ENCODE data around the gene FAM171A1. TPM values are rescaled to one million over a fixed set of nuclear protein-coding genes. Genes with fewer than 3 reads are reported as not detected.
"Not testable (repeated sequence)": the region's sequence is repeated elsewhere in the genome, so short reads cannot be mapped to it uniquely, and the experiment has no call there.

FAM171A1 gene
- total RNA-seq, 2 donors from 2014 or later: 14.8 to 16.1 TPM

DNA sequence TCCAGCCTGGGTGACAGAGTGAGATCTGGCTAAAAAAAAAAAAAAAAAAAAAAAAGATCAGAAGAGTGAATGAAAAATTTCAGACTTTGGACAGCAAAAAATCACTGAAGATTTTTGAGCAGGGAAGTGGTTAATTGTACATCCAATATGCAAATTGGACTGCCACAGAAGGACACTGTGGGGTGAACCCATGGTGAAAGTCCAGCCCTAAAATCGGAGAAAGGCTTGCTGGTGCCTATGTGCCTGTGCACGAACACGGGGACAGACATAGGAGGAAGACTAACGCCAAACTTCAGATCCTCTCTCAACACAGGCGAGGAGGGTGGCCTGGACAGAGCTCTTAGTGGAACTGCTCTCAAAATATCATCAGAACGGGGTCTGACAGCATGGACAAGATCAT, 65.5 kb downstream of the FAM171A1 start:
- DNase-seq: no peak
- intact Hi-C loops (cut with DNase I): no loop called here
- no peak for ATAC-seq

- intact Hi-C loops (cut with DNase I): no loop called here
- DNase-seq (no peak), ATAC-seq (no peak)
Measured at GRCh38 chr10:15305161-15305560, 65.9 kb downstream of the FAM171A1 start.

GRCh38 chr10:15302188-15302956, 68.7 kb downstream of the FAM171A1 start:
- intact Hi-C loops (cut with DNase I); DNase-seq: not testable (repeated sequence)

GRCh38 chr10:15300697-15301096, 70.4 kb downstream of the FAM171A1 start:
- ATAC-seq (peak; percentile 50 to 91), DNase-seq (no peak)
- intact Hi-C loops (cut with DNase I): no loop called here

More at GRCh38 chr10:15302188-15302956, 68.7 kb downstream of the FAM171A1 start:
- not testable (repeated sequence) for ATAC-seq

GRCh38 chr10:15300145-15300544, 70.9 kb downstream of the FAM171A1 start:
- intact Hi-C loops (cut with DNase I): no loop called here

DNA sequence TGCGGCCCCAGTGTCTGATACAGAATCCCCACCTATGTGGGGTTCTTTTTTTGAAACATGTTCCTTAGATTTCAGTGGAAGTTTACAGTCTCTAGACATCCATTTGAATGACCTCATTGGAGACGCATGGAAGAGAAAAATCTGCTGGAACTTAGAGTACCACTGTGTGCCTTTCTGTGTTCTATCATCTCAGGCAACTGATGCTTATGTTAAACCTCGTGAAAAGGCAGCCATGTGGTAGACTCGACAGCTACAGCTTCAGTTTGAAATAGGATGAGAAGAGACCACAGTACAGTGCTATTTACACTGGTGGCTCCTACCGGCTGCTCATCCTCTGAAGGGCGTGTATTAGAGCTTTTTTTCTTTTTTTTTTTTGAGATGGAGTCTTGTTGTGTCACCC, 74.4 kb downstream of the FAM171A1 start:
- DNase-seq: no peak
- intact Hi-C loops (cut with DNase I): no loop called here
- ATAC-seq: no peak

More at GRCh38 chr10:15300145-15300544, 70.9 kb downstream of the FAM171A1 start:
- no peak for ATAC-seq
- no peak for DNase-seq

DNA sequence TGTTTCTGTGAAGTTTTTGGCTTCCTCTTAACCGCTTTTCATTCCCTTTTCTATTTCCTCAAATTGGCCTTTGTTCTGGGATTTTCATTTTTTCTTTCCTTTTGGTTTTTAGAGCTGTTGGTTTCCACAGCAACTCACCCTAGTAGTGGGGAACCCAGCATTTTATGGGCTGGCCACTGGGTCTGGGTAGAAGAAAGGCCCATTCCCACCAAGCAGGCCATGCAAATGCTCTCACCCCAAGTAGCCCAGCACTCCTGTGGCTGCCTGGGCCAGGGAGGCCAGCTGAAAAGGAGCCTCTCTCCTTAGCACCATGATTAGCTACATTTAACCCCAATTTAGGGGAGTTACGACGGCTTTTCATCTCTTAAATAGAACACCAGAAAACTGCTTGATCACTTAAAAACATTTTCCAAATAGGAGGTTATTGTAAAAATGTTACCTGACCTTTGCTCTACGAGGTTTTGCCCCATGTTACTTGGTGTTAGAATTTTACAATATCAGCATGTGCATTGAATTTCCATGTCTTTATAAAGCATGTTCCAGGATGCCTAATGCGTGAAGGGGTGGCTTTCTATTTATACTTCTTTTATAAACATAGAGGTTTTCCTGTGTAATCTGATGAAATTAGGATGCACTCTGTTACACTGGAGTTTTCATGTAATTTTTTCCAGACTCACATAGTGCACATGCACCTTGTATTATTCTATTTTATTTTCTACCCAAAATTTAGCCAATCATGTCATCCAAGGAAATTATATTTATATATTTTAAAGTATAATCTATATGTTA, 75.4 kb downstream of the FAM171A1 start:
- intact Hi-C loops (cut with DNase I): no loop called here
- ATAC-seq: no peak
- no peak for DNase-seq

- ATAC-seq (peak; percentile 50 to 76), DNase-seq (no peak)
- intact Hi-C loops (cut with DNase I): no loop called here
Measured at GRCh38 chr10:15293862-15294842, 76.9 kb downstream of the FAM171A1 start.

GRCh38 chr10:15290671-15291070, 80.4 kb downstream of the FAM171A1 start:
- no peak for ATAC-seq
- intact Hi-C loops (cut with DNase I): no loop called here
- no peak for DNase-seq

GRCh38 chr10:15290150-15290549, 80.9 kb downstream of the FAM171A1 start:
- ATAC-seq (no peak), DNase-seq (no peak)
- intact Hi-C loops (cut with DNase I): no loop called here

DNA sequence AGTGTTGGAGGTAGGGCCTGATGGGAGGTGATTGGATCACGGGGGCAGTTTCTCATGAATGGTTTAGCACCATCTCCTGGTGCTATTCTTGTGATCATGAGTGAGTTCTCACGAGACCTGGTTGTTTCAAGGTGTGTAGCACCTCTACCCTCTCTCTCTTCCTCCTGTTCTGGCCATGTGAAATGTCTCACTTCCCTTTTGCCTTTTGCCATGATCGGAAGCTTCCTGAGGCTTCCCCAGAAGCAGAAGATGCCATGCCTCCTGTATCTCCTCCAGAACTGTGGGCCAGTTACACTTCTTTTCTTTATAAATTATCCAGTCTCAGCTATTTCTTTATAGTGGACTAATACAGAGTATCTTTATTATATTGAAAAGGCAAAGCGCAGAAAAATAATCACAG, 90.1 kb downstream of the FAM171A1 start:
- intact Hi-C loops (cut with DNase I): no loop called here
- no peak for ATAC-seq
- no peak for DNase-seq

- intact Hi-C loops (cut with DNase I): no loop called here
- no peak for ATAC-seq
- DNase-seq: no peak
Measured at GRCh38 chr10:15280462-15280861, 90.6 kb downstream of the FAM171A1 start.

- intact Hi-C loops (cut with DNase I): no loop called here
- DNase-seq (no peak), ATAC-seq (no peak)
Measured at GRCh38 chr10:15279236-15279635, 91.9 kb downstream of the FAM171A1 start.

GRCh38 chr10:15278786-15279185, 92.3 kb downstream of the FAM171A1 start:
- DNase-seq (no peak), ATAC-seq (no peak)
- intact Hi-C loops (cut with DNase I): no loop called here

GRCh38 chr10:15276039-15276438, 95.0 kb downstream of the FAM171A1 start:
- ATAC-seq; DNase-seq; intact Hi-C loops (cut with DNase I): not testable (repeated sequence)

GRCh38 chr10:15269838-15270237, 101.3 kb downstream of the FAM171A1 start:
- not testable (repeated sequence) for DNase-seq, ATAC-seq
- intact Hi-C loops (cut with DNase I): loop anchor here in 1 of 2 donors (10.0 kb wide), 1 partner anchor 95 kb away; no protein-coding TSS in a partner anchor

- no peak for ATAC-seq
- intact Hi-C loops (cut with DNase I): loop anchor here in 1 of 2 donors (10.0 kb wide), 1 partner anchor 97 kb away; no protein-coding TSS in a partner anchor
- DNase-seq: no peak
Measured at GRCh38 chr10:15267496-15267895, 103.6 kb downstream of the FAM171A1 start.

DNA sequence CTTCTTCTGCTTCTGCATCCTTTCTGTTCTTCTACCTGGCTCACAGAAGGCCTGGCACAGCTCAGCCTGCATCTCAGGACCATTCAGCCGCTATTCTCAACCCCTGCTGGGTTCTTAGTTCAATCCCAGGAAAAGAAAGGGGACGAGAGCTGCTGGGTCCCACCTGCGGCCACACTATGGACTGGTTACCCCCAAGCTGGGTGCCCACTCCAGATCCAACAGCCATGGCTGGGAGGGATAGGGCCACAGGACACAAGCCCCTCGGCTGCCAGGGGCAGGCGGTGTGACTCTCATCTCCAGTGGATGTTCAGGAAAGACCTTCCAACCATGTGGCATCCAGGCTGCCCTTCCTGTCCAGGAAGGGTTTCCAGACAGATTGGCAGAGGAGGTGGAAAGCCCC, 105.0 kb downstream of the FAM171A1 start:
- intact Hi-C loops (cut with DNase I): loop anchor here in 1 of 2 donors (10.0 kb wide), 1 partner anchor 99 kb away; no protein-coding TSS in a partner anchor
- no peak for ATAC-seq
- no peak for DNase-seq

- intact Hi-C loops (cut with DNase I): loop anchor here in 1 of 2 donors (10.0 kb wide), 1 partner anchor 99 kb away; no protein-coding TSS in a partner anchor
- ATAC-seq (no peak), DNase-seq (no peak)
Measured at GRCh38 chr10:15265558-15265957, 105.5 kb downstream of the FAM171A1 start.

All from left cardiac atrium (tissue), 4 donors.